ENCODE measurements around the gene TSFM. TPM values are rescaled to one million over a fixed set of nuclear protein-coding genes. Genes with fewer than 3 reads are reported as not detected.
A peak's percentile ranks its signal among the peaks of the same experiment; 100 is the strongest.

TSFM gene
- total RNA-seq, 4 donors from 2014 or later = 18.5 to 37.2 (median 24.7) TPM

- intact Hi-C loops (cut with DNase I) = no loop called here
- DNase-seq = no peak
- peak overlapping the region in 2 of 4 donors; percentile 99 to 100 for H3K4me3 ChIP-seq
These were observed 58.1 kb downstream of the TSFM start for GRCh38 chr12:57840726-57841125.

GRCh38 chr12:57841445-57841844 lies 58.9 kb downstream of the TSFM start:
- 41 to 49% methylated on average over 4 of the region's 4 CpGs for WGBS, 2 donors
- Histone ChIP-seq H3K36me3 (no peaks in the 10 kb centered on the region), H3K27ac (peak overlapping the region in 3 of 4 donors; percentile 7 to 100 (median 30)), H3K4me1 (peaks cover 71 to 88% (median 81%) of the 10 kb centered on the region in 3 donors), H3K9me3 (no peaks in the 10 kb centered on the region), H3K4me3 (peak overlapping the region in 2 of 4 donors; percentile 99 to 100), H3K27me3 (no peaks in the 10 kb centered on the region)
- DNase-seq = no peak
- TF ChIP-seq POLR2A (IDR thresholded peaks at IDR 0.05) = no peak
- TF ChIP-seq CTCF (IDR thresholded peaks at IDR 0.05) = no peak
- intact Hi-C loops (cut with DNase I) = no loop called here

More at GRCh38 chr12:57840726-57841125, 58.1 kb downstream of the TSFM start:
- Histone ChIP-seq H3K4me1 (peaks cover 78 to 95% (median 88%) of the 10 kb centered on the region in 3 donors), H3K9me3 (no peaks in the 10 kb centered on the region), H3K27ac (peak overlapping the region in 3 of 4 donors; percentile 5 to 71 (median 30)), H3K36me3 (no peaks in the 10 kb centered on the region), H3K27me3 (no peaks in the 10 kb centered on the region)
- TF ChIP-seq CTCF (IDR thresholded peaks at IDR 0.05) (no peak), POLR2A (IDR thresholded peaks at IDR 0.05) (no peak)
- WGBS, 2 donors = 16 to 22% methylated on average over 3 of the region's 3 CpGs

GRCh38 chr12:57842342-57843294 lies 60.0 kb downstream of the TSFM start:
- peaks cover 59 to 83% (median 69%) of the 10 kb centered on the region in 3 donors for H3K4me1 ChIP-seq
- TF ChIP-seq POLR2A (IDR thresholded peaks at IDR 0.05) (no peak), CTCF (IDR thresholded peaks at IDR 0.05) (no peak)
- H3K27me3 ChIP-seq = no peaks in the 10 kb centered on the region
- intact Hi-C loops (cut with DNase I) = no loop called here
- H3K36me3 ChIP-seq = no peaks in the 10 kb centered on the region
- no peaks in the 10 kb centered on the region for H3K9me3 ChIP-seq
- H3K27ac ChIP-seq = peak overlapping the region in 3 of 4 donors; percentile 46 to 100 (median 99)
- 27 to 40% methylated on average over 14 of the region's 14 CpGs for WGBS, 2 donors
- peak overlapping the region in 3 of 4 donors; percentile 92 to 100 (median 99) for H3K4me3 ChIP-seq
- no peak for DNase-seq

- Histone ChIP-seq H3K9me3 (no peaks in the 10 kb centered on the region), H3K27ac (peak overlapping the region; percentile 99 to 100 (median 100)), H3K4me3 (peak overlapping the region; percentile 92 to 100 (median 98)), H3K27me3 (no peaks in the 10 kb centered on the region), H3K4me1 (peaks cover 38 to 63% (median 46%) of the 10 kb centered on the region in 3 donors), H3K36me3 (no peaks in the 10 kb centered on the region)
- TF ChIP-seq POLR2A (IDR thresholded peaks at IDR 0.05) = peak in 2 of 4 donors; percentile 26 to 36
- TF ChIP-seq CTCF (IDR thresholded peaks at IDR 0.05) = no peak
- DNase-seq = no peak
- WGBS, 2 donors = 0 to 1% methylated on average over 12 to 16 of the region's 42 CpGs
- intact Hi-C loops (cut with DNase I) = no loop called here
These were observed 62.3 kb downstream of the TSFM start for GRCh38 chr12:57844709-57845477.
